Heart right ventricle (tissue), 16 donors: ENCODE measurements around the gene BCKDHB. TPM values are rescaled to one million over a fixed set of nuclear protein-coding genes. Genes with fewer than 3 reads are reported as not detected.

Source experiments
- ATAC-seq, 8 donors: fragments of 200-7000 bp; cut with Tn5 transposase; one replicate each; pipeline ENCODE4 v1.9.1; 2020; ENCODE audit warnings: mild to moderate bottlenecking in 8 of 8, moderate library complexity in 8 of 8, moderate number of reproducible peaks in 1 of 8
- DNase-seq, 2 donors: peaks; one replicate each; pipeline ENCODE4 v3.0.0-alpha.2; 2020
- H3K27ac ChIP-seq, 10 donors: fragments of 200-600 bp; sonication (generic) in 2 of 10; one replicate each; pipeline versions ENCODE4 v1.5.0 to v1.8.0; 2020 to 2022; ENCODE audit warnings: mild to moderate bottlenecking in 3 of 10
- H3K27me3 ChIP-seq, 7 donors: fragments of 200-600 bp; one replicate each; pipeline ENCODE4 v1.8.0; 2021 to 2022; ENCODE audit warnings: mild to moderate bottlenecking in 2 of 7
- H3K36me3 ChIP-seq, 9 donors: fragments of 200-600 bp; sonication (generic) in 1 of 9; one replicate each; pipeline versions ENCODE4 v1.5.0 to v1.8.0; 2020 to 2022; ENCODE audit warnings: mild to moderate bottlenecking in 2 of 9
- H3K4me1 ChIP-seq, 9 donors: fragments of 200-600 bp; sonication (generic) in 1 of 9; one replicate each; pipeline versions ENCODE4 v1.5.0 to v1.8.0; 2020 to 2022; ENCODE audit warnings: mild to moderate bottlenecking in 4 of 9
- H3K4me3 ChIP-seq, 10 donors: fragments of 200-600 bp; sonication (generic) in 2 of 10; one replicate each; pipeline versions ENCODE4 v1.5.0 to v1.8.0; 2020 to 2022; ENCODE audit warnings: mild to moderate bottlenecking in 7 of 10, moderate library complexity in 2 of 10
- H3K9me3 ChIP-seq, 11 donors: fragments of 200-600 bp in 10 of 11; sonication (generic) in 2 of 11; one replicate each; pipeline versions ENCODE4 v1.5.0 to v1.8.0; 2013 to 2022; ENCODE audit warnings: mild to moderate bottlenecking in 2 of 11, control low read depth in 1 of 11, moderate library complexity in 1 of 11
- CTCF ChIP-seq, 9 donors: fragments of 200-600 bp; sonication (generic) in 2 of 9; IDR thresholded peaks; one replicate each; pipeline versions ENCODE4 v1.5.0 to v1.8.0; 2021 to 2022; ENCODE audit warnings: antibody characterized with exemption in 9 of 9, mild to moderate bottlenecking in 5 of 9, moderate library complexity in 1 of 9
- WGBS, 2 donors: extraction: QIAGEN DNeasy Blood & Tissue Kit; methylation state at CpG; one replicate each; pipeline ENCODE4 v1.1.7; 2013; ENCODE audit warnings: inconsistent platforms in 1 of 2; 5-methylcytosine and 5-hydroxymethylcytosine counted together
- intact Hi-C, 10 donors: fragments of 100-400 bp; cut with DNase I; formaldehyde crosslinking; loops; one replicate each; pipeline versions ENCODE4 v1.11.1 to v1.14.2; 2022
- polyA plus RNA-seq, 2 donors: library from polyadenylated mRNA; stranded (reverse); fragments of 200-250 nt; gene quantifications; one replicate each; pipeline ENCODE4 v1.2.3, GENCODE V29; 2013
- total RNA-seq, 10 donors: library from RNA; stranded (reverse); fragmentation: NEBNext Ultra II Directional in 3 of 10; extraction: Animal tissue kit (Norgen Biotek cat#: 25700) in 3 of 10; gene quantifications; one replicate each; pipeline versions ENCODE4 v1.2.1 to v1.2.4, GENCODE V29; 2021 to 2023
- donor health status: Arrhythmogenic right ventricular cardiomyopathy.
- donor health status: ischemic (EF 13 %, LVEDD 7.1; RV severe dilation, severe dysfunction).
- donor health status: healthy with polysubstance abuse.
- donor health status: DM: no; HTN: yes; CAD: no.
- donor health status: DM: no; HTN: no; CAD: no.
- donor health status: ischemic (EF 25% LVEDD 6.9; RV normal size, moderate dysfunction).
- donor health status: ischemic (EF 25% LVEDD 5.7; RV mildly dilated, moderate dysfunction).
- donor health status: healthy.
- donor health status: DM: yes; HTN: yes; CAD: no.
- donor health status: Ischemic cardiomyopathy.
- donor health status: ischemic (EF 35%, LVEDD 5.7; RV mildly dilated, moderate dysfunction).
- donor health status: nonischemic (EF 11% LVEDD 7.7; RV severe dilation, severe dysfunction).
- donor health status: DM: yes; HTN: yes; CAD: no.
- donor health status: PGD.
- donor health status: ischemic (EF 29% LVEDD 5.4; RV normal size, mild dysfunction).
- donor health status: nonischemic (EF 23%, LVEDD 6.1; RV moderate dilation, normal function).

The BCKDHB gene
- total and polyA plus RNA-seq, 12 donors = 7.1 to 46.4 (median 31.2) TPM

- Histone ChIP-seq H3K36me3 (no peaks in the 10 kb centered on the region), H3K27me3 (no peaks in the 10 kb centered on the region), H3K4me1 (peaks cover 0 to 37% (median 33%) of the 10 kb centered on the region in 9 donors), H3K27ac (peak overlapping the region in 4 of 10 donors; percentile 6 to 58 (median 13)), H3K9me3 (peaks cover 0 to 7% (median 0%) of the 10 kb centered on the region in 11 donors), H3K4me3 (no peak overlapping the region)
- WGBS, 2 donors = 9 to 12% methylated on average over 3 of the region's 3 CpGs
- DNase-seq = peak; percentile 17 to 62
- intact Hi-C loops = loop anchor here in 1 of 10 donors (5.0 kb wide), 1 partner anchor 69 kb away; no protein-coding TSS in a partner anchor
- peak; percentile 23 to 90 (median 73) for ATAC-seq
- peak in 1 of 9 donors; percentile 17 for TF ChIP-seq CTCF (IDR thresholded peaks at IDR 0.05)
These were observed 37.0 kb downstream of the BCKDHB start for GRCh38 chr6:80143419-80143937.

- Histone ChIP-seq H3K36me3 (no peaks in the 10 kb centered on the region), H3K27ac (no peak overlapping the region), H3K27me3 (no peaks in the 10 kb centered on the region), H3K9me3 (peaks cover 0 to 3% (median 0%) of the 10 kb centered on the region in 11 donors), H3K4me1 (peaks cover 0 to 37% (median 33%) of the 10 kb centered on the region in 9 donors), H3K4me3 (no peak overlapping the region)
- no peak for TF ChIP-seq CTCF (IDR thresholded peaks at IDR 0.05)
- peak in 3 of 8 donors; percentile 46 to 51 (median 51) for ATAC-seq
- intact Hi-C loops = loop anchor here in 1 of 10 donors (5.0 kb wide), 1 partner anchor 67 kb away; no protein-coding TSS in a partner anchor
- no peak for DNase-seq
- WGBS, 2 donors = 63 to 76% methylated on average over 4 of the region's 4 CpGs
These were observed 38.4 kb downstream of the BCKDHB start for GRCh38 chr6:80144753-80145315.

- Histone ChIP-seq H3K4me3 (no peak overlapping the region), H3K9me3 (peaks cover 0 to 3% (median 0%) of the 10 kb centered on the region in 11 donors), H3K27me3 (no peaks in the 10 kb centered on the region), H3K36me3 (no peaks in the 10 kb centered on the region), H3K27ac (no peak overlapping the region), H3K4me1 (peaks cover 0 to 37% (median 33%) of the 10 kb centered on the region in 9 donors)
- intact Hi-C loops = no loop called here
- ATAC-seq (peak in 3 of 8 donors; percentile 28 to 50 (median 40)), DNase-seq (no peak)
- no peak for TF ChIP-seq CTCF (IDR thresholded peaks at IDR 0.05)
These were observed 39.0 kb downstream of the BCKDHB start for GRCh38 chr6:80145509-80145908.

GRCh38 chr6:80145921-80146320, 39.5 kb downstream of the BCKDHB start:
- ATAC-seq (peak in 1 of 8 donors; percentile 30), DNase-seq (no peak)
- Histone ChIP-seq H3K9me3 (peaks cover 0 to 3% (median 0%) of the 10 kb centered on the region in 11 donors), H3K36me3 (no peaks in the 10 kb centered on the region), H3K4me1 (peaks cover 0 to 37% (median 33%) of the 10 kb centered on the region in 9 donors), H3K27me3 (no peaks in the 10 kb centered on the region), H3K27ac (no peak overlapping the region), H3K4me3 (no peak overlapping the region)
- TF ChIP-seq CTCF (IDR thresholded peaks at IDR 0.05) = no peak
- intact Hi-C loops = no loop called here
- 72% methylated on average over 1 of the region's 1 CpG for WGBS, 2 donors
